C4-2B (cell line): ENCODE measurements around the gene PTCD3.

Experiments used
- H3K27ac ChIP-seq: fragments of 450-650 bp; 2 replicates; pipeline ENCODE4 v1.5.1; 2017
- CTCF ChIP-seq: fragments of 450-650 bp; conservative IDR thresholded peaks from 2 replicates; pipeline ENCODE4 v1.5.1; 2017; ENCODE audit warnings: mild to moderate bottlenecking
- ZFX ChIP-seq: fragments of 450-650 bp; IDR thresholded peaks from 2 replicates; pipeline ENCODE4 v1.6.1; 2017

The PTCD3 gene

GRCh38 chr2:86105969-86106945 lies at the start of gene PTCD3:
Gene PTCD3, plus strand, starts transcription at chr2:86106235. Its CDS starts 13 bp downstream, at chr2:86106248.
- peak within 1 kb of the TSS; percentile 88 for H3K27ac ChIP-seq
- TF ChIP-seq CTCF (no peak), ZFX (peak; percentile 5; the same call in 1 of the 2 replicates)

GRCh38 chr2:86056590-86057331 lies 49.3 kb upstream of the PTCD3 start:
- TF ChIP-seq CTCF (no peak), ZFX (no peak)
- no peak overlapping the region for H3K27ac ChIP-seq

GRCh38 chr2:86062043-86062442 lies 44.0 kb upstream of the PTCD3 start:
- no peak for TF ChIP-seq CTCF
- no peak for TF ChIP-seq ZFX
- H3K27ac ChIP-seq: no peak overlapping the region

GRCh38 chr2:86064006-86064405 lies 42.0 kb upstream of the PTCD3 start:
- TF ChIP-seq CTCF (no peak), ZFX (no peak)
- H3K27ac ChIP-seq: no peak overlapping the region

- no peak for TF ChIP-seq ZFX
- no peak for TF ChIP-seq CTCF
- no peak overlapping the region for H3K27ac ChIP-seq
Measured at GRCh38 chr2:86065512-86065911, 40.5 kb upstream of the PTCD3 start.

- H3K27ac ChIP-seq: no peak overlapping the region
- TF ChIP-seq ZFX (no peak), CTCF (no peak)
Measured at GRCh38 chr2:86066007-86066578, 39.9 kb upstream of the PTCD3 start.
